Keratinocyte (primary cell): Measurements from ENCODE around the gene ATF7IP. TPM values are rescaled to one million over a fixed set of nuclear protein-coding genes. Genes with fewer than 3 reads are reported as not detected.

ENCODE experiments used
- DNase-seq: peaks from one replicate; pipeline ENCODE4 v3.0.0-alpha.2; 2011; ENCODE audit warnings: low read depth, missing footprints, low spot score
- FAIRE-seq: peaks from 2 replicates; lab custom pipeline; 2011; peaks lifted over from hg19 to GRCh38; lab: Jason Lieb, UNC
- H2AFZ ChIP-seq: 2 replicates; pipeline ENCODE4 v1.6.0; 2012; ENCODE audit warnings: low read length, control low read depth, inconsistent platforms; ENCODE audit not compliant: control insufficient read depth
- H3K27ac ChIP-seq: 2 replicates; pipeline ENCODE4 v1.5.1; 2011; ENCODE audit warnings: low read length; ENCODE audit not compliant: control insufficient read depth, insufficient read depth
- H3K27me3 ChIP-seq: 3 replicates; pipeline ENCODE4 v1.6.0; 2011; ENCODE audit warnings: low read length; ENCODE audit not compliant: control insufficient read depth, insufficient read depth; ENCODE audit errors: extremely low read depth
- H3K36me3 ChIP-seq, 2 experiments: 2 replicates in 1 of 2; 3 replicates in 1 of 2; pipeline ENCODE4 v1.5.1; 2011; ENCODE audit warnings: low read length in 2 of 2, mild to moderate bottlenecking in 1 of 2; ENCODE audit not compliant: control insufficient read depth in 2 of 2, insufficient read depth in 2 of 2; ENCODE audit errors: extremely low read depth in 1 of 2
- H3K4me1 ChIP-seq: 3 replicates; pipeline ENCODE4 v1.5.1; 2011; ENCODE audit warnings: low read length; ENCODE audit not compliant: control insufficient read depth, insufficient read depth; ENCODE audit errors: extremely low read depth
- H3K4me2 ChIP-seq: 3 replicates; pipeline ENCODE4 v1.6.0; 2011; ENCODE audit warnings: low read depth, low read length; ENCODE audit not compliant: control insufficient read depth, insufficient read depth; ENCODE audit errors: extremely low read depth
- H3K4me3 ChIP-seq, 3 experiments: fragments of 200-600 bp in 1 of 3; sonication (generic) in 1 of 3; 2 replicates in 2 of 3; 3 replicates in 1 of 3; pipeline ENCODE4 v1.5.1; 2011 to 2016; ENCODE audit warnings: low read length in 3 of 3, mild to moderate bottlenecking in 3 of 3, control low read depth in 2 of 3, inconsistent platforms in 1 of 3, low read depth in 1 of 3, mixed read lengths in 1 of 3, mixed run types in 1 of 3, moderate library complexity in 1 of 3; ENCODE audit not compliant: control insufficient read depth in 2 of 3, insufficient read depth in 2 of 3; ENCODE audit errors: extremely low read depth in 1 of 3
- H3K79me2 ChIP-seq: 2 replicates; pipeline ENCODE4 v1.6.0; 2012; ENCODE audit warnings: low read length; ENCODE audit not compliant: control insufficient read depth, insufficient read depth
- H3K9ac ChIP-seq: 3 replicates; pipeline ENCODE4 v1.6.0; 2011; ENCODE audit warnings: low read length; ENCODE audit not compliant: control insufficient read depth, insufficient read depth; ENCODE audit errors: extremely low read depth
- H3K9me1 ChIP-seq: 3 replicates; pipeline ENCODE4 v1.6.0; 2011; ENCODE audit warnings: low read length; ENCODE audit not compliant: control insufficient read depth, insufficient read depth; ENCODE audit errors: extremely low read depth
- H3K9me3 ChIP-seq: 2 replicates; pipeline ENCODE4 v1.5.1; 2012; ENCODE audit warnings: low read depth, low read length; ENCODE audit not compliant: control insufficient read depth
- H4K20me1 ChIP-seq: 3 replicates; pipeline ENCODE4 v1.6.0; 2011; ENCODE audit warnings: low read length; ENCODE audit not compliant: control insufficient read depth, insufficient read depth; ENCODE audit errors: extremely low read depth
- EZH2 ChIP-seq: IDR thresholded peaks from one replicate; pipeline ENCODE4 v1.6.1; 2012; ENCODE audit warnings: inconsistent platforms, mild to moderate bottlenecking, low read length, moderate library complexity
- dilution Hi-C: fragments of 300-500 bp; cut with MboI; formaldehyde crosslinking; loops from one replicate; pipeline ENCODE4 v1.7.0; 2020; ENCODE audit warnings: low sequenced_read_pairs; ENCODE audit not compliant: extremely low pct_ligation_motif_present
- polyA plus RNA-seq, 5 experiments: library from polyadenylated mRNA; depleted of rRNA in 3 of 5; stranded (reverse) in 3 of 5; stranded (forward) in 1 of 5; unstranded in 1 of 5; fragments of >200 nt; gene quantifications; 1 replicate in 1 of 5; 2 replicates in 3 of 5; 3 replicates in 1 of 5; pipeline versions ENCODE4 v1.2.1 to v1.2.3, GENCODE V29; 2011 to 2012; ENCODE audit warnings: missing spikeins in 2 of 5, low read depth in 1 of 5, low replicate concordance in 1 of 5
- TF ChIP-seq, protein P1 (sequence below), 3 experiments: IDR thresholded peaks in 1 of 3; conservative IDR thresholded peaks in 1 of 3; optimal IDR thresholded peaks in 1 of 3; 2 replicates in 2 of 3; 3 replicates in 1 of 3; pipeline versions ENCODE3 to v1.5.1; 2011; ENCODE audit warnings: low read length in 3 of 3, mild to moderate bottlenecking in 3 of 3, moderate library complexity in 2 of 3, control low read depth in 1 of 3, inconsistent platforms in 1 of 3; ENCODE audit not compliant: insufficient read depth in 2 of 3; ENCODE audit errors: extremely low read depth in 1 of 3

ATF7IP gene
- polyA plus RNA-seq, 1 donor (not counting 4 experiments of a cell fraction or from before 2014, with no cell fraction given): 16.3 TPM

DNA sequence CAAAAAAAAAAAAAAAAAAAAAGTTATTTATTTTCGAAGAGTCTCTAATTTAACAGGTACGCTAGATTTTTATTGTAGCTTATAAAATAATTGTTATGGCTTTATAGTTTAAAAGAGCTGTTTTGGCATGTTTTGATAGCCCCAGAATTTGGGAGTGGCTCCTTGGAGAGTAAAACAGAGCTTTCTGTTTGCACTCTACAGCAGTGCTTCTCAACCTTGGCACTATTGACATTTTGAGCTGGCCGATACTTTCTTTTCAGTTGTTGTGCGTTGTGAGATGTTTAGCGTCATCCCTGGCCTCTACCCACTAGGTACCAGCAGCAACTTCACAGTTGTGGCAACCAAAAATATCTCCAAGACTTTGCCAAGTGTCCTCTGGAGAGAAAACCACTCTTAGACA, 171.6 kb downstream of the ATF7IP start:
- Histone ChIP-seq H3K27me3 (no peaks in the 10 kb centered on the region), H4K20me1 (no peaks in the 10 kb centered on the region), H3K9me1 (no peaks in the 10 kb centered on the region), H3K27ac (no peak overlapping the region), H3K9ac (no peak overlapping the region), H3K79me2 (no peaks in the 10 kb centered on the region), H2AFZ (no peak overlapping the region), H3K4me3 (no peak overlapping the region), H3K4me2 (no peak overlapping the region), H3K36me3 (no peaks in the 10 kb centered on the region), H3K4me1 (no peaks in the 10 kb centered on the region), H3K9me3 (no peaks in the 10 kb centered on the region)
- FAIRE-seq (no peak), DNase-seq (no peak)
- no peak for TF ChIP-seq EZH2
- TF ChIP-seq, protein P1, sequence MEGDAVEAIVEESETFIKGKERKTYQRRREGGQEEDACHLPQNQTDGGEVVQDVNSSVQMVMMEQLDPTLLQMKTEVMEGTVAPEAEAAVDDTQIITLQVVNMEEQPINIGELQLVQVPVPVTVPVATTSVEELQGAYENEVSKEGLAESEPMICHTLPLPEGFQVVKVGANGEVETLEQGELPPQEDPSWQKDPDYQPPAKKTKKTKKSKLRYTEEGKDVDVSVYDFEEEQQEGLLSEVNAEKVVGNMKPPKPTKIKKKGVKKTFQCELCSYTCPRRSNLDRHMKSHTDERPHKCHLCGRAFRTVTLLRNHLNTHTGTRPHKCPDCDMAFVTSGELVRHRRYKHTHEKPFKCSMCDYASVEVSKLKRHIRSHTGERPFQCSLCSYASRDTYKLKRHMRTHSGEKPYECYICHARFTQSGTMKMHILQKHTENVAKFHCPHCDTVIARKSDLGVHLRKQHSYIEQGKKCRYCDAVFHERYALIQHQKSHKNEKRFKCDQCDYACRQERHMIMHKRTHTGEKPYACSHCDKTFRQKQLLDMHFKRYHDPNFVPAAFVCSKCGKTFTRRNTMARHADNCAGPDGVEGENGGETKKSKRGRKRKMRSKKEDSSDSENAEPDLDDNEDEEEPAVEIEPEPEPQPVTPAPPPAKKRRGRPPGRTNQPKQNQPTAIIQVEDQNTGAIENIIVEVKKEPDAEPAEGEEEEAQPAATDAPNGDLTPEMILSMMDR (optimal IDR thresholded peaks at IDR 0.05 in 1 of 3, IDR thresholded peaks at IDR 0.05 in 1 of 3, conservative IDR thresholded peaks at IDR 0.05 in 1 of 3; ENCODE audit: extremely low read depth in 1 of 3, insufficient read depth in 2 of 3, low read length in 3 of 3): no peak
- dilution Hi-C loops: no loop called here

DNA sequence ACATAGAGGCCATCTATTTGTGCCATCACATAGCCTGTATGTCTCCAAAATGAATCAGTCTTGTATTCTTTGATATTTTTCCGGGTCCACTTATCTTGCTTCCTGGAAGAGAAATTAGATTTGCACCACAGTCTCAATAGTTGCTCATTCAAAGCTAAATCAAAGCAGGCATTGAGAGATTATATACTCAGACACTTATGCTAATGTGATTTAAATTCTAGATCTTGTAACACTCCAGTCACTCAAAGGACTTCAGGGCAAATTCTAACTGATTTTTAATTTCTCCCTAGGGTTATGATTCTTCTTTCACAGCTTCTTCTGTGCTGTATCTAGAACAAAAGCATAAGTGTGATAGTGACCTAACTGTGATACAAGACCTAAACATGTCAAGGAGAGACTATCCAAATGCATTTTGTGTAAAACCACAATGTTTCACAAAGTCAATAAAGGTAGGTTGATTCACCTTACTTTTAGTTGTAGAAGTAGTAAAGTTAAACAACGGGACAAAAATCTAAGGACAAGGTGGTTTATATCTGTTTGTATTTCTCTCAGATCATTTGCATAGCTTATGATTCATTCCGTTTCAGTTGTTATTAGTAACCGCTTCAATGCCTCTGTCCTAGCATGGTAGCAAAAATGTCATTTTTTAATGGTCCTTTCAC, 175.4 kb downstream of the ATF7IP start:
- Histone ChIP-seq H2AFZ (no peak overlapping the region), H3K79me2 (no peaks in the 10 kb centered on the region), H3K27ac (no peak overlapping the region), H3K4me3 (no peak overlapping the region), H3K9me3 (no peaks in the 10 kb centered on the region), H3K9me1 (no peaks in the 10 kb centered on the region), H3K36me3 (no peaks in the 10 kb centered on the region), H3K27me3 (no peaks in the 10 kb centered on the region), H3K9ac (no peak overlapping the region), H4K20me1 (no peaks in the 10 kb centered on the region), H3K4me1 (no peaks in the 10 kb centered on the region), H3K4me2 (no peak overlapping the region)
- FAIRE-seq: peak; percentile 39
- DNase-seq: no peak
- TF ChIP-seq, protein P1 (optimal IDR thresholded peaks at IDR 0.05 in 1 of 3, IDR thresholded peaks at IDR 0.05 in 1 of 3, conservative IDR thresholded peaks at IDR 0.05 in 1 of 3; ENCODE audit: extremely low read depth in 1 of 3, insufficient read depth in 2 of 3, low read length in 3 of 3): no peak
- TF ChIP-seq EZH2: no peak
- dilution Hi-C loops: no loop called here
